Measurements from ENCODE around the gene GPBP1. TPM values are rescaled to one million over a fixed set of nuclear protein-coding genes. Genes with fewer than 3 reads are reported as not detected.

The GPBP1 gene
- total and polyA plus RNA-seq, 2 donors (not counting 1 experiment from before 2014, with no cell fraction given) = 50.4 to 82.1 TPM

DNA sequence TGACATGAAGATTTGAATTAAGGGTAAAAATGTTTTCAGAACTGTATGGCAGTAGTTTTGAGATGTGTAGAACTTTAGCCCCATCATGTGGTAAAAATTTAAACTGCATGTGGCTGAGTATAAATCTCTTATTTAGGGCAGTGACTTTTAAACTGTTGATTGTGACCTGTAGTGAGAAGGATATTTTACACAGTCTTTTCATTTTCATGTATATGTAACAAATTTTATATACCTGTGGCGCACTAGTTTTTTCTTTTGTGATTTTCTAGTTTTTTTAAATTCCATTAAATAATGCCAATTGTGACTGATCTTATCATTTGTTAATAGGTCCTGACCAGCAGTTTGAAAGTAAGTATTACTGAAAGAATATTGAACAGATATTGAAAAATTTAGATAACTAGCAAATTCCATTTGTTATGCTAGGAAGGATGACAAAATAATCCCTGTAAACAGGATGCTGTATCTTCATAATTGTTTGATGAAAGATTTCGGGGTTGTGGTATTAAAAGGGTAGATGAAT, 47.2 kb downstream of the GPBP1 start:
- H3K4me2 ChIP-seq (ENCODE audit: extremely low read depth, insufficient read depth, low read length) = no peak overlapping the region

GRCh38 chr5:57225553-57225952, 51.7 kb downstream of the GPBP1 start:
- no peak overlapping the region for H3K4me2 ChIP-seq (ENCODE audit: extremely low read depth, insufficient read depth, low read length)
- peaks cover 54% of the 10 kb centered on the region for H3K79me2 ChIP-seq (ENCODE audit: control insufficient read depth, insufficient read depth, low read length)
- TF ChIP-seq CTCF (conservative IDR thresholded peaks at IDR 0.05 in 1 of 2, IDR thresholded peaks at IDR 0.05 in 1 of 2; ENCODE audit: low read depth in 1 of 2, low read length in 2 of 2) = no peak
- no peak for TF ChIP-seq EZH2 (IDR thresholded peaks at IDR 0.05; ENCODE audit: low read length, missing control alignments)
- no peak overlapping the region for H3K9ac ChIP-seq (ENCODE audit: insufficient read depth, low read length)
- no peaks in the 10 kb centered on the region for H3K4me1 ChIP-seq (ENCODE audit: control insufficient read depth, extremely low read depth, insufficient read depth, low read length)
- no peaks in the 10 kb centered on the region for H4K20me1 ChIP-seq (ENCODE audit: control insufficient read depth, extremely low read depth, insufficient read depth, low read length)
- H3K27me3 ChIP-seq (ENCODE audit: control insufficient read depth, insufficient read depth, low read length) = no peaks in the 10 kb centered on the region
- H3K9me3 ChIP-seq (ENCODE audit: control insufficient read depth, insufficient read depth, low read depth, low read length) = no peaks in the 10 kb centered on the region
- DNase-seq (ENCODE audit: low read depth in 2 of 2) = no peak
- no peaks in the 10 kb centered on the region for H3K36me3 ChIP-seq (ENCODE audit: control insufficient read depth, insufficient read depth, low read length)
- no peak overlapping the region for H2AFZ ChIP-seq (ENCODE audit: low read length)
- H3K27ac ChIP-seq (ENCODE audit: insufficient read depth, low read length) = no peak overlapping the region
- H3K4me3 ChIP-seq (replicated peaks in 1 of 4; ENCODE audit: control extremely low read depth in 1 of 4, insufficient read depth in 1 of 4, low read depth in 3 of 4, low read length in 4 of 4) = no peak overlapping the region

More for the DNA sequence above, 47.2 kb downstream of the GPBP1 start:
- Histone ChIP-seq H3K9ac (ENCODE audit: insufficient read depth, low read length) (no peak overlapping the region), H2AFZ (ENCODE audit: low read length) (no peak overlapping the region), H3K4me1 (ENCODE audit: control insufficient read depth, extremely low read depth, insufficient read depth, low read length) (peaks cover 5% of the 10 kb centered on the region), H4K20me1 (ENCODE audit: control insufficient read depth, extremely low read depth, insufficient read depth, low read length) (no peaks in the 10 kb centered on the region), H3K27me3 (ENCODE audit: control insufficient read depth, insufficient read depth, low read length) (no peaks in the 10 kb centered on the region), H3K9me3 (ENCODE audit: control insufficient read depth, insufficient read depth, low read depth, low read length) (no peaks in the 10 kb centered on the region), H3K4me3 (replicated peaks in 1 of 4; ENCODE audit: control extremely low read depth in 1 of 4, insufficient read depth in 1 of 4, low read depth in 3 of 4, low read length in 4 of 4) (no peak overlapping the region), H3K36me3 (ENCODE audit: control insufficient read depth, insufficient read depth, low read length) (no peaks in the 10 kb centered on the region), H3K27ac (ENCODE audit: insufficient read depth, low read length) (no peak overlapping the region), H3K79me2 (ENCODE audit: control insufficient read depth, insufficient read depth, low read length) (peaks cover 62% of the 10 kb centered on the region)
- DNase-seq (ENCODE audit: low read depth in 2 of 2) = peak; percentile 32 to 75
- TF ChIP-seq CTCF (conservative IDR thresholded peaks at IDR 0.05 in 1 of 2, IDR thresholded peaks at IDR 0.05 in 1 of 2; ENCODE audit: low read depth in 1 of 2, low read length in 2 of 2) (peak; percentile 41 to 74), EZH2 (IDR thresholded peaks at IDR 0.05; ENCODE audit: low read length, missing control alignments) (no peak)

DNA sequence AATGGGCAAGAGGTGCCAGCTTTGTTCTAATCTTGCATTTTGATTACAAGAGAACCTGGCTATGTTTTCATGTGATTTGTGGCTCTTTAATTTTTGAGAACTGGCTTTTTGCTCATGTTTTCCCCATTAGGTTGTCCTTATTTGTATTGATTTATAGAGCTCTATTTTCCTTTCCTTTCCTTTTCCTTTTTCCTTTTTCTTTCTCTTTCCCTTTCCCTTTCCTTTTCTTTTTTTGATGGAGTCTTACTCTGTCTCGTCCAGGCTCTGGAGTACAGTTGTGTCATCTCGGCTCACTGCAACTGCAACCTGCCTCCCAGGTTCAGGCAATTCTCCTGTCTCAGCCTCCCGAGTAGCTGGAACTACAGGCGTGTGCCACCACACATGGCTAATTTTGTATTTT, 55.5 kb downstream of the GPBP1 start:
- Histone ChIP-seq H3K27me3 (ENCODE audit: control insufficient read depth, insufficient read depth, low read length) (no peaks in the 10 kb centered on the region), H3K4me1 (ENCODE audit: control insufficient read depth, extremely low read depth, insufficient read depth, low read length) (no peaks in the 10 kb centered on the region), H2AFZ (ENCODE audit: low read length) (no peak overlapping the region), H3K4me2 (ENCODE audit: extremely low read depth, insufficient read depth, low read length) (no peak overlapping the region), H4K20me1 (ENCODE audit: control insufficient read depth, extremely low read depth, insufficient read depth, low read length) (no peaks in the 10 kb centered on the region), H3K4me3 (replicated peaks in 1 of 4; ENCODE audit: control extremely low read depth in 1 of 4, insufficient read depth in 1 of 4, low read depth in 3 of 4, low read length in 4 of 4) (no peak overlapping the region), H3K9me3 (ENCODE audit: control insufficient read depth, insufficient read depth, low read depth, low read length) (no peaks in the 10 kb centered on the region), H3K9ac (ENCODE audit: insufficient read depth, low read length) (no peak overlapping the region), H3K27ac (ENCODE audit: insufficient read depth, low read length) (no peak overlapping the region), H3K79me2 (ENCODE audit: control insufficient read depth, insufficient read depth, low read length) (peaks cover 33% of the 10 kb centered on the region), H3K36me3 (ENCODE audit: control insufficient read depth, insufficient read depth, low read length) (peaks cover 2% of the 10 kb centered on the region)
- TF ChIP-seq EZH2 (IDR thresholded peaks at IDR 0.05; ENCODE audit: low read length, missing control alignments) = no peak
- no peak for TF ChIP-seq CTCF (conservative IDR thresholded peaks at IDR 0.05 in 1 of 2, IDR thresholded peaks at IDR 0.05 in 1 of 2; ENCODE audit: low read depth in 1 of 2, low read length in 2 of 2)
- DNase-seq (ENCODE audit: low read depth in 2 of 2) = no peak
